B cell (primary cell): ENCODE measurements around the gene NLRC5. TPM values are rescaled to one million over a fixed set of nuclear protein-coding genes. Genes with fewer than 3 reads are reported as not detected.

Experiments
- ATAC-seq: fragments of 200-7000 bp; cut with Tn5 transposase; one replicate; pipeline ENCODE4 v1.10.0; 2021; ENCODE audit warnings: low read depth, mild to moderate bottlenecking, moderate number of reproducible peaks, moderate library complexity
- CTCF ChIA-PET: fragments of 350-600 bp; sonication (Branson Sonifier 250); formaldehyde crosslinking; loops from one replicate; lab custom pipeline; 2021; ENCODE audit warnings: antibody characterized with exemption, inconsistent platforms; lab: Charles Lee
- POLR2A ChIA-PET: fragments of 350-600 bp; sonication (Branson Sonifier 250); formaldehyde crosslinking; loops from one replicate; lab custom pipeline; 2021; ENCODE audit warnings: antibody characterized with exemption; lab: Charles Lee
- DNase-seq: peaks from one replicate; pipeline ENCODE4 v3.0.0; 2013
- H2AFZ ChIP-seq: 2 replicates; pipeline ENCODE4 v1.6.1; 2012; ENCODE audit warnings: mild to moderate bottlenecking, low read depth, low read length; ENCODE audit not compliant: insufficient read depth, poor library complexity, severe bottlenecking
- H3K27ac ChIP-seq, 2 donors: 1 replicate in 1 of 2; 2 replicates in 1 of 2; pipeline ENCODE4 v1.5.1; 2012 to 2013; ENCODE audit warnings: low read length in 2 of 2, mild to moderate bottlenecking in 2 of 2, moderate library complexity in 1 of 2
- H3K27me3 ChIP-seq, 4 experiments: fragments of 200-600 bp in 1 of 4; sonication (generic) in 1 of 4; replicated peaks in 1 of 4; 1 replicate in 2 of 4; 2 replicates in 2 of 4; pipeline versions ENCODE4 v1.6.1 to v1.7.0; 2013 to 2016; ENCODE audit warnings: low read length in 3 of 4, mild to moderate bottlenecking in 2 of 4, mixed read lengths in 1 of 4, moderate library complexity in 1 of 4; ENCODE audit not compliant: insufficient read depth in 4 of 4, control insufficient read depth in 3 of 4; ENCODE audit errors: control extremely low read depth in 1 of 4
- H3K36me3 ChIP-seq, 2 experiments: replicated peaks in 1 of 2; 1 replicate in 1 of 2; 2 replicates in 1 of 2; pipeline versions ENCODE4 v1.6.1 to v1.7.1; 2013; ENCODE audit warnings: low read length in 1 of 2; ENCODE audit not compliant: insufficient read depth in 2 of 2, control insufficient read depth in 1 of 2; ENCODE audit errors: control extremely low read depth in 1 of 2, extremely low read depth in 1 of 2
- H3K4me1 ChIP-seq, 2 donors: fragments of 200-600 bp in 1 of 2; sonication (generic) in 1 of 2; 1 replicate in 1 of 2; 2 replicates in 1 of 2; pipeline versions ENCODE4 v1.5.1 to v1.6.1; 2013 to 2017; ENCODE audit warnings: low read length in 2 of 2; ENCODE audit not compliant: control insufficient read depth in 2 of 2, insufficient read depth in 2 of 2
- H3K4me2 ChIP-seq: replicated peaks from 2 replicates; pipeline ENCODE3; 2012; ENCODE audit warnings: mild to moderate bottlenecking, low read depth, low read length; ENCODE audit not compliant: poor library complexity, severe bottlenecking
- H3K4me3 ChIP-seq, 5 experiments: fragments of 200-600 bp in 1 of 5; sonication (generic) in 1 of 5; 1 replicate in 3 of 5; 2 replicates in 2 of 5; pipeline versions ENCODE4 v1.5.1 to v1.7.0; 2011 to 2016; ENCODE audit warnings: low read length in 4 of 5, mild to moderate bottlenecking in 4 of 5, low read depth in 2 of 5, control low read depth in 1 of 5, moderate library complexity in 1 of 5; ENCODE audit not compliant: insufficient read depth in 1 of 5; ENCODE audit errors: control extremely low read depth in 1 of 5, extremely low read depth in 1 of 5
- H3K79me2 ChIP-seq: fragments of 200-600 bp; sonication (generic); one replicate; pipeline ENCODE4 v1.6.0; 2016; ENCODE audit warnings: low read length; ENCODE audit not compliant: control insufficient read depth, insufficient read depth
- H3K9ac ChIP-seq: fragments of 200-600 bp; sonication (generic); 2 replicates; pipeline ENCODE4 v1.6.1; 2017; ENCODE audit warnings: mild to moderate bottlenecking, low read length, moderate library complexity
- H3K9me3 ChIP-seq, 3 donors: one replicate each; pipeline versions ENCODE4 v1.6.1 to v1.7.1; 2013; ENCODE audit warnings: low read length in 2 of 3; ENCODE audit not compliant: control insufficient read depth in 2 of 3, insufficient read depth in 1 of 3; ENCODE audit errors: control extremely low read depth in 1 of 3
- H4K20me1 ChIP-seq: 2 replicates; pipeline ENCODE4 v1.6.0; 2012; ENCODE audit warnings: mild to moderate bottlenecking, low read length; ENCODE audit not compliant: insufficient read depth, control insufficient read depth, poor library complexity, severe bottlenecking
- H3K27ac Mint-ChIP-seq: one replicate; pipeline ENCODE4 v1.8.0; 2021; ENCODE audit warnings: mixed read lengths
- H3K27me3 Mint-ChIP-seq: one replicate; pipeline ENCODE4 v1.8.0; 2021; ENCODE audit warnings: mixed read lengths
- H3K4me1 Mint-ChIP-seq: one replicate; pipeline ENCODE4 v1.8.0; 2021; ENCODE audit warnings: mixed read lengths
- H3K4me3 Mint-ChIP-seq: one replicate; pipeline ENCODE4 v1.8.0; 2021; ENCODE audit warnings: mixed read lengths
- H3K9me3 Mint-ChIP-seq: one replicate; pipeline ENCODE4 v1.8.0; 2022; ENCODE audit warnings: mixed read lengths; ENCODE audit not compliant: insufficient read depth
- CTCF ChIP-seq: fragments of 200-600 bp; IDR thresholded peaks from one replicate; pipeline ENCODE4 v1.8.0; 2022; ENCODE audit warnings: antibody characterized with exemption, mild to moderate bottlenecking
- EZH2 ChIP-seq: IDR thresholded peaks from 2 replicates; pipeline ENCODE4 v1.6.1; 2012; ENCODE audit warnings: borderline replicate concordance, low read depth, mild to moderate bottlenecking, moderate library complexity, low read length; ENCODE audit not compliant: insufficient read depth, poor library complexity, severe bottlenecking
- WGBS: methylation state at CpG from one replicate; pipeline ENCODE4 v1.1.5; 2013; ENCODE audit warnings: missing lambda C conversion rate; ENCODE audit not compliant: insufficient coverage; 5-methylcytosine and 5-hydroxymethylcytosine counted together
- intact Hi-C: fragments of 100-400 bp; cut with micrococcal nuclease; formaldehyde crosslinking; loops from one replicate; pipeline ENCODE4 v1.10.0; 2022
- polyA plus RNA-seq: library from polyadenylated mRNA; depleted of rRNA; stranded (reverse); fragments of >200 nt; gene quantifications from 2 replicates; pipeline ENCODE4 v1.2.3, GENCODE V29; 2012
- total RNA-seq, 2 donors: library from RNA; stranded (reverse); fragments of 120-200 nt in 1 of 2; gene quantifications; 1 replicate in 1 of 2; 2 replicates in 1 of 2; pipeline versions ENCODE4 v1.2.3 to v1.2.4, GENCODE V29; 2013 to 2022

NLRC5 gene
- total and polyA plus RNA-seq, 2 donors (not counting 1 experiment from before 2014, with no cell fraction given) = 349 to 510 TPM

GRCh38 chr16:56953006-56953405, 36.4 kb upstream of the NLRC5 start:
- Mint-ChIP-seq H3K4me3 (no peak overlapping the region), H3K27me3 (no peaks in the 10 kb centered on the region), H3K9me3 (no peaks in the 10 kb centered on the region), H3K27ac (no peak overlapping the region), H3K4me1 (peaks cover 36% of the 10 kb centered on the region)
- no peak overlapping the region for H2AFZ ChIP-seq
- no peak overlapping the region for H3K9ac ChIP-seq
- H3K27ac ChIP-seq = no peak overlapping the region
- DNase-seq (no peak), ATAC-seq (no peak)
- no peaks in the 10 kb centered on the region for H3K36me3 ChIP-seq
- no peak overlapping the region for H3K4me3 ChIP-seq
- intact Hi-C loops = loop anchor here (5.0 kb wide), 1 partner anchor 41 kb away; no protein-coding TSS in a partner anchor
- H3K9me3 ChIP-seq = no peaks in the 10 kb centered on the region
- no peak overlapping the region for H3K4me2 ChIP-seq
- TF ChIP-seq EZH2 = no peak
- TF ChIP-seq CTCF = no peak
- peaks cover 24 to 26% of the 10 kb centered on the region in 2 donors for H3K4me1 ChIP-seq
- 82% methylated on average over 6 of the region's 6 CpGs for WGBS
- H4K20me1 ChIP-seq = no peaks in the 10 kb centered on the region
- no peaks in the 10 kb centered on the region for H3K27me3 ChIP-seq
- no peaks in the 10 kb centered on the region for H3K79me2 ChIP-seq
- ChIA-PET CTCF (interaction anchor here (1.2 to 11.7 kb wide), 5 partner anchors 10 to 113 kb away, joined by 3 to 118 read pairs (median 12); partner anchors contain the start of genes CETP and SLC12A3), POLR2A (no interaction called here)

GRCh38 chr16:56956076-56956475, 33.3 kb upstream of the NLRC5 start:
- intact Hi-C loops = no loop called here
- POLR2A ChIA-PET = no interaction called here

More at GRCh38 chr16:56956076-56956475, 33.3 kb upstream of the NLRC5 start:
- no peaks in the 10 kb centered on the region for H3K27me3 Mint-ChIP-seq
- no peaks in the 10 kb centered on the region for H3K27me3 ChIP-seq
- no peaks in the 10 kb centered on the region for H4K20me1 ChIP-seq
- no peaks in the 10 kb centered on the region for H3K9me3 ChIP-seq
- 100% methylated on average over 2 of the region's 4 CpGs for WGBS
- H3K4me1 Mint-ChIP-seq = peaks cover 15% of the 10 kb centered on the region
- no peaks in the 10 kb centered on the region for H3K79me2 ChIP-seq
- DNase-seq (no peak), ATAC-seq (no peak)
- H3K4me3 ChIP-seq = no peak overlapping the region
- H3K27ac ChIP-seq = no peak overlapping the region
- peaks cover 12 to 13% of the 10 kb centered on the region in 2 donors for H3K4me1 ChIP-seq
- H3K9ac ChIP-seq = no peak overlapping the region
- H3K4me2 ChIP-seq = no peak overlapping the region
- H3K9me3 Mint-ChIP-seq = no peaks in the 10 kb centered on the region
- H3K27ac Mint-ChIP-seq = peak overlapping the region; percentile 32
- no peaks in the 10 kb centered on the region for H3K36me3 ChIP-seq
- no peak overlapping the region for H3K4me3 Mint-ChIP-seq
- TF ChIP-seq EZH2 (no peak), CTCF (no peak)
- CTCF ChIA-PET = interaction anchor here (1.9 kb wide), 1 partner anchor 90 kb away, joined by 5 read pairs; no protein-coding TSS in a partner anchor
- H2AFZ ChIP-seq = no peak overlapping the region
